ENCODE measurements around the gene ABT1. TPM values are rescaled to one million over a fixed set of nuclear protein-coding genes. Genes with fewer than 3 reads are reported as not detected.
"Not testable (repeated sequence)": the region's sequence is repeated elsewhere in the genome, so short reads cannot be mapped to it uniquely, and the experiment has no call there.

The ABT1 gene
- 24.8 and 26.3 TPM in 2 replicates for total RNA-seq
- long read RNA-seq, transcript ABT1-201 (3 exons, 2,949 nt) = major isoform, 99 of 99 reads
- long read RNA-seq, partial matches to known transcripts = 0 of 99 reads
- long read RNA-seq, other reads (novel, unspliced or antisense) = 0 of 99 reads

GRCh38 chr6:26596579-26597388 is at the start of gene ABT1:
ABT1 (plus strand) TSS chr6:26596953; CDS start chr6:26596983, 30 bp downstream.
- no peak within 1 kb of the TSS for H3K4me3 Mint-ChIP-seq
- TF ChIP-seq CTCF (conservative IDR thresholded peaks at IDR 0.05) = no peak
- H3K27ac Mint-ChIP-seq (ENCODE audit: unreplicated experiment) = no peak within 1 kb of the TSS
- H3K4me1 Mint-ChIP-seq = peaks cover 8% of the 10 kb centered on the region
- peak; percentile 97 for DNase-seq (ENCODE audit: low read depth, low spot score)
- no peaks in the 10 kb centered on the region for H3K27me3 Mint-ChIP-seq (ENCODE audit: low read depth)
- no peaks in the 10 kb centered on the region for H3K9me3 Mint-ChIP-seq
- H3K36me3 Mint-ChIP-seq (ENCODE audit: low read depth) = peaks cover 2% of the 10 kb centered on the region

GRCh38 chr6:26547363-26547762 is 49.4 kb upstream of the ABT1 start:
- H3K4me1 Mint-ChIP-seq = peaks cover 11% of the 10 kb centered on the region
- DNase-seq (ENCODE audit: low read depth, low spot score); H3K27ac Mint-ChIP-seq (ENCODE audit: unreplicated experiment); H3K27me3 Mint-ChIP-seq (ENCODE audit: low read depth); H3K4me3 Mint-ChIP-seq; H3K9me3 Mint-ChIP-seq; H3K36me3 Mint-ChIP-seq (ENCODE audit: low read depth): not testable (repeated sequence)

- Mint-ChIP-seq H3K4me3 (no peak overlapping the region), H3K9me3 (no peaks in the 10 kb centered on the region), H3K4me1 (peaks cover 9% of the 10 kb centered on the region), H3K36me3 (ENCODE audit: low read depth) (no peaks in the 10 kb centered on the region), H3K27ac (ENCODE audit: unreplicated experiment) (peak overlapping the region; percentile 94), H3K27me3 (ENCODE audit: low read depth) (peaks cover 7% of the 10 kb centered on the region)
- peak; percentile 62 for DNase-seq (ENCODE audit: low read depth, low spot score)
- TF ChIP-seq CTCF (conservative IDR thresholded peaks at IDR 0.05) = no peak
These were observed 46.3 kb upstream of the ABT1 start for GRCh38 chr6:26550250-26550993.

GRCh38 chr6:26552205-26552604 is 44.5 kb upstream of the ABT1 start:
- peaks cover 19% of the 10 kb centered on the region for H3K27me3 Mint-ChIP-seq (ENCODE audit: low read depth)
- peaks cover 6% of the 10 kb centered on the region for H3K36me3 Mint-ChIP-seq (ENCODE audit: low read depth)
- no peak for TF ChIP-seq CTCF (conservative IDR thresholded peaks at IDR 0.05)
- H3K4me1 Mint-ChIP-seq = peaks cover 20% of the 10 kb centered on the region
- H3K9me3 Mint-ChIP-seq = no peaks in the 10 kb centered on the region
- no peak for DNase-seq (ENCODE audit: low read depth, low spot score)
- H3K27ac Mint-ChIP-seq (ENCODE audit: unreplicated experiment) = no peak overlapping the region
- no peak overlapping the region for H3K4me3 Mint-ChIP-seq

- TF ChIP-seq CTCF (conservative IDR thresholded peaks at IDR 0.05) = no peak
- Mint-ChIP-seq H3K36me3 (ENCODE audit: low read depth) (peaks cover 6% of the 10 kb centered on the region), H3K9me3 (no peaks in the 10 kb centered on the region), H3K27me3 (ENCODE audit: low read depth) (peaks cover 22% of the 10 kb centered on the region), H3K4me3 (no peak overlapping the region), H3K4me1 (peaks cover 20% of the 10 kb centered on the region), H3K27ac (ENCODE audit: unreplicated experiment) (no peak overlapping the region)
- no peak for DNase-seq (ENCODE audit: low read depth, low spot score)
These were observed 44.0 kb upstream of the ABT1 start for GRCh38 chr6:26552640-26553188.
